ENCODE results near the gene KCNMA1. TPM values are rescaled to one million over a fixed set of nuclear protein-coding genes. Genes with fewer than 3 reads are reported as not detected.

The KCNMA1 gene
- polyA plus RNA-seq, 1 experiment: 21.4 TPM

DNA sequence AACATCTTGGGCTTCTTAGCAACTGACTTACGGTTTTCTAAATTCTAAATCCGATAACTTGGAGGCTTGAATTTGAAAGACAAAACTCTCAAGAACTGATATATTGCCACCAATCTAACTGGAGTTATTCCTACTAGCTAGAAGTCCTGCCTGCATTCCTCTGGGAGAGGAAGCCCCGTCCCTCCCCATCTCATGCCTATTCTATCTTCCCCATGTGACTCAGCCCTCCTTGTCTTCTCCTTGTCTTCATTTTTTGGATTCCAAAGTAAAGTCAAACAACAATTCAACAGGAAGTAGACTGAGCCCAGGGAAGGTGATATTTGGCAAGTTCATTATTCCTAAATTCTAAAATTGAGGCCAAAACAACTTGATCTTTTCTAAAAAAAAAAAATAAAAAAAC, 587.7 kb downstream of the KCNMA1 start:
- TF ChIP-seq, protein P1, sequence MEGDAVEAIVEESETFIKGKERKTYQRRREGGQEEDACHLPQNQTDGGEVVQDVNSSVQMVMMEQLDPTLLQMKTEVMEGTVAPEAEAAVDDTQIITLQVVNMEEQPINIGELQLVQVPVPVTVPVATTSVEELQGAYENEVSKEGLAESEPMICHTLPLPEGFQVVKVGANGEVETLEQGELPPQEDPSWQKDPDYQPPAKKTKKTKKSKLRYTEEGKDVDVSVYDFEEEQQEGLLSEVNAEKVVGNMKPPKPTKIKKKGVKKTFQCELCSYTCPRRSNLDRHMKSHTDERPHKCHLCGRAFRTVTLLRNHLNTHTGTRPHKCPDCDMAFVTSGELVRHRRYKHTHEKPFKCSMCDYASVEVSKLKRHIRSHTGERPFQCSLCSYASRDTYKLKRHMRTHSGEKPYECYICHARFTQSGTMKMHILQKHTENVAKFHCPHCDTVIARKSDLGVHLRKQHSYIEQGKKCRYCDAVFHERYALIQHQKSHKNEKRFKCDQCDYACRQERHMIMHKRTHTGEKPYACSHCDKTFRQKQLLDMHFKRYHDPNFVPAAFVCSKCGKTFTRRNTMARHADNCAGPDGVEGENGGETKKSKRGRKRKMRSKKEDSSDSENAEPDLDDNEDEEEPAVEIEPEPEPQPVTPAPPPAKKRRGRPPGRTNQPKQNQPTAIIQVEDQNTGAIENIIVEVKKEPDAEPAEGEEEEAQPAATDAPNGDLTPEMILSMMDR (IDR thresholded peaks at IDR 0.05; ENCODE audit: insufficient read depth, low read depth, low read length): no peak
- POLR2A ChIA-PET: interaction anchor here (0.6 kb wide), 1 partner anchor 1206 kb away, joined by 3 read pairs; no protein-coding TSS in a partner anchor
- peak; percentile 5 for DNase-seq (ENCODE audit: low read depth)
- Histone ChIP-seq H3K27me3 (ENCODE audit: control insufficient read depth, insufficient read depth, low read length) (no peaks in the 10 kb centered on the region), H3K4me3 (ENCODE audit: low read depth, low read length) (no peak overlapping the region), H3K36me3 (ENCODE audit: control insufficient read depth, insufficient read depth, low read length) (no peaks in the 10 kb centered on the region)
- CTCF ChIA-PET: no interaction called here

DNA sequence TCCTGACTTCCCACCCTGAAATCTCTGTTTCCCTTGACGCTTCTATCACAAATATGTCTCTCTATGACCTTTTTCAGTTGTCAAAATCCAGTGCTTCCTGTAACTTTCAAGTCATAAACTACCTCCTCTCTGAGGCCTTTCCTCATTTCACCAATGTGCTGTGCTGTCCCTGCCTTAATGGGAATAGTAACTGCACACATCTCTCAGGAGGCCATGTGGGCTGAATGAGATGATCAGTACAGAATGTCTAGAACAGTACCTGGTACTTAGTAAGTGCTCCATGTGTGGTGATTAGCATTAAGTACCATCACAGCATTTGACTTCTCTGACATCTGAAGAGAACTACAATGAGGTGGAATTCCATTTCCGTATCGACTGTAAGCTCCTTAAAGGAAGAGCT, 588.5 kb downstream of the KCNMA1 start:
- ChIA-PET CTCF (no interaction called here), POLR2A (interaction anchor here (0.6 kb wide), 1 partner anchor 1207 kb away, joined by 3 read pairs; no protein-coding TSS in a partner anchor)
- Histone ChIP-seq H3K4me3 (ENCODE audit: low read depth, low read length) (no peak overlapping the region), H3K27me3 (ENCODE audit: control insufficient read depth, insufficient read depth, low read length) (no peaks in the 10 kb centered on the region), H3K36me3 (ENCODE audit: control insufficient read depth, insufficient read depth, low read length) (no peaks in the 10 kb centered on the region)
- no peak for DNase-seq (ENCODE audit: low read depth)
- TF ChIP-seq, protein P1 (IDR thresholded peaks at IDR 0.05; ENCODE audit: insufficient read depth, low read depth, low read length): no peak

DNA sequence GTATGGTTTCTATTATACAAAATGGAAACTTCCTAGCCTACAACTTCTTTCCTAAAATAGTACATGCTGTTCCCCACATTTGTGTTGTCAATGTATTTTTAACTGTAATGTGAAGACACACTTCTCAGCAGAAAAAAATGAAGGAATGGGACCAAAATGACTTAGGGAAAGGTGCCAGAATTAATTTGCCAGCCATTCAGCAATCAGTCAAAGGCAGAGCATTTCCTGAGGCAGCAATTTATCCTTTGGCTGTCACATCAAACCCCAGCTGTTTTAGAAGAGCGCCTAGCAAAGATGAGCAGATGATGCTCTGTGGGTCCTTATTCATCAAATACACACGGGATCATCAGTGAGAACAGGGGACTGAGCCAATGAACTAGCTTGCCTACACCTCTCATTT, 592.5 kb downstream of the KCNMA1 start:
- CTCF ChIA-PET: interaction anchor here (1.0 kb wide), 1 partner anchor 9 kb away, joined by 3 read pairs; no protein-coding TSS in a partner anchor
- TF ChIP-seq, protein P1 (IDR thresholded peaks at IDR 0.05; ENCODE audit: insufficient read depth, low read depth, low read length): no peak
- no peak overlapping the region for H3K4me3 ChIP-seq (ENCODE audit: low read depth, low read length)
- no peak for DNase-seq (ENCODE audit: low read depth)
- H3K36me3 ChIP-seq (ENCODE audit: control insufficient read depth, insufficient read depth, low read length): no peaks in the 10 kb centered on the region
- no peaks in the 10 kb centered on the region for H3K27me3 ChIP-seq (ENCODE audit: control insufficient read depth, insufficient read depth, low read length)
- POLR2A ChIA-PET: no interaction called here

DNA sequence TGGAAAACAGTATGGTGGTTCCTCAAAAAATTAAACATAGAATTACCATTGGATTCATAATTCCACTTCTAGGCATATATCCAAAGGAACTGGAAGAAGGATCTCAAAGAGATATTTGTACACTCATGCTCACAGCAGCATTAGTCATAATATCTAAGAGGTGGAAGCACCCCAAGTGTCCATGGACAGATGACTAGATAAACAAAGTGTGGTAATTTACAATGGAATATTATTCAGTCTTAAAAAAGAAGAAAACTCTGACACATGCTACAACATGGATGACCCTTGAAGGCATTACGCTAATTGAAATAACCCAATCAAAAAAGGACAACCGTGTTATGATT, 594.2 kb downstream of the KCNMA1 start:
- TF ChIP-seq, protein P1 (IDR thresholded peaks at IDR 0.05; ENCODE audit: insufficient read depth, low read depth, low read length): no peak
- ChIA-PET POLR2A (no interaction called here), CTCF (no interaction called here)
- H3K4me3 ChIP-seq (ENCODE audit: low read depth, low read length): no peak overlapping the region
- no peaks in the 10 kb centered on the region for H3K36me3 ChIP-seq (ENCODE audit: control insufficient read depth, insufficient read depth, low read length)
- DNase-seq (ENCODE audit: low read depth): no peak
- H3K27me3 ChIP-seq (ENCODE audit: control insufficient read depth, insufficient read depth, low read length): no peaks in the 10 kb centered on the region

DNA sequence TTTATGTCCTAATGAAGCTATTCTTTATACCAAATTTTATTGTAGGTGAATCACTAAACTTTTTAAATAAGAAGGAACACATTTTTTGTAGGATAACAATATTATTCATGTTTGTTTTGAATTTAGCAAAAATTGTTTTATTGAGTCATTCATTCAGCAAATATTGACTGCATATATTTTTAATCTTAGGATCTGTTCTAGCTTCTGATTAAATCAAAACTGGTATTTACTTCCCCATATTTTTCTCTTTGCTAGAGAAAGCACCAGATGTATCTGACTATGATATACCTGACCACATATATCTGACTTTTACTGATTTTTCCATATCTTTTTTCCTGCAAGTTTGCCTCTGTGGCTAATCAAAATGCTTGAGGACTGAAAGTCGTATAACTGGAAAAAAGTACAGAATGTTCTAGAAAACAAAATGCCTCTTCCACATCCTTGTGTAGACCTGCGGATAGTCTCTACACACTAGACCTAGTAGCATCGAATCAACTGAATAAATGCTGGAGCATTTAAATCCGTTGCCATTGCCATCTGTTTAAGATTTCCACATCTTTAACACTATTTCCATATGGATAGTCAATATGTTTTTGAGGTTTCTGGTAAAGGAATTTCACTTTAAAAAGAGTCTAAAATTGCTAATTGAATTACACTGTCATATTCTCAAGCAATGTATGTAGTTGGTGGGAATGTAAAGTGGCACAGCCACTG, 594.7 kb downstream of the KCNMA1 start:
- TF ChIP-seq, protein P1 (IDR thresholded peaks at IDR 0.05; ENCODE audit: insufficient read depth, low read depth, low read length): no peak
- CTCF ChIA-PET: interaction anchor here (0.6 to 1.2 kb wide), 2 partner anchors 40 to 1025 kb away, joined by 3 to 4 read pairs; no protein-coding TSS in a partner anchor
- DNase-seq (ENCODE audit: low read depth): no peak
- POLR2A ChIA-PET: no interaction called here
- H3K36me3 ChIP-seq (ENCODE audit: control insufficient read depth, insufficient read depth, low read length): no peaks in the 10 kb centered on the region
- no peak overlapping the region for H3K4me3 ChIP-seq (ENCODE audit: low read depth, low read length)
- H3K27me3 ChIP-seq (ENCODE audit: control insufficient read depth, insufficient read depth, low read length): no peaks in the 10 kb centered on the region
